HCT116 (cell line): ENCODE measurements around the gene NFASC. TPM values are rescaled to one million over a fixed set of nuclear protein-coding genes. Genes with fewer than 3 reads are reported as not detected.

Experiments used
- ATAC-seq: fragments of 200-7000 bp; cut with Tn5 transposase; 2 replicates; pipeline ENCODE4 v1.9.1; 2020; ENCODE audit warnings: mild to moderate bottlenecking, moderate library complexity
- BruUV-seq: library from RNA; stranded (reverse); fragments of 400-500 nt; replicated peaks from 2 replicates; lab custom pipeline; 2021; lab: Mats Ljungman, UMichigan
- CTCF ChIA-PET: fragments of 300-600 bp; sonication (Branson Sonifier 250); formaldehyde crosslinking; loops from one replicate; lab custom pipeline; 2021; ENCODE audit warnings: antibody characterized with exemption; lab: Charles Lee
- POLR2A ChIA-PET: fragments of 300-600, 350-600 bp; sonication (Branson Sonifier 250); formaldehyde crosslinking; loops from one replicate; lab custom pipeline; 2021; ENCODE audit warnings: antibody characterized with exemption; lab: Charles Lee
- RAD21 ChIA-PET, 2 experiments: fragments of 300-600 bp; sonication (Branson Sonifier 250); formaldehyde crosslinking; loops; one replicate each; lab custom pipeline; 2023; ENCODE audit warnings: low total read pairs in 2 of 2; ENCODE audit not compliant: uncharacterized antibody in 2 of 2, unreplicated experiment in 2 of 2, low non-redundant PET in 1 of 2; lab: Charles Lee
- DNase-seq: peaks from one replicate; pipeline ENCODE4 v3.0.0-alpha.2; 2010; ENCODE audit warnings: low read depth, low spot score
- H2AFZ ChIP-seq: fragments of 200-600 bp; shearing (Covaris generic), sonication (generic); 2 replicates; pipeline ENCODE4 v1.6.1; 2017; ENCODE audit warnings: low read depth, mixed run types, mixed read lengths, antibody characterized with exemption, low read length; ENCODE audit not compliant: poor library complexity, severe bottlenecking
- H3K27ac ChIP-seq: 2 replicates; pipeline ENCODE4 v1.5.1; 2012; ENCODE audit warnings: low read depth, low read length
- H3K27me3 ChIP-seq: fragments of 200-600 bp; sonication (generic); 2 replicates; pipeline ENCODE4 v1.6.1; 2016; ENCODE audit warnings: mixed run types, low read length, mixed read lengths; ENCODE audit not compliant: insufficient read depth
- H3K36me3 ChIP-seq, 2 experiments: fragments of 200-500 bp in 1 of 2; fragments of 200-600 bp in 1 of 2; sonication (Bioruptor generic) in 1 of 2; sonication (generic) in 1 of 2; 2 replicates each; pipeline versions ENCODE4 v1.5.1 to v1.6.1; 2014 to 2016; ENCODE audit warnings: low read length in 2 of 2, inconsistent platforms in 1 of 2, mixed read lengths in 1 of 2, mixed run types in 1 of 2; ENCODE audit not compliant: insufficient read depth in 2 of 2, control insufficient read depth in 1 of 2
- H3K4me1 ChIP-seq, 2 experiments: fragments of 200-600 bp in 1 of 2; sonication (generic) in 1 of 2; 2 replicates each; pipeline versions ENCODE4 v1.5.1 to v1.6.1; 2012 to 2017; ENCODE audit warnings: low read length in 2 of 2, inconsistent platforms in 1 of 2, mild to moderate bottlenecking in 1 of 2, mixed read lengths in 1 of 2, mixed run types in 1 of 2, moderate library complexity in 1 of 2; ENCODE audit not compliant: insufficient read depth in 2 of 2, control insufficient read depth in 1 of 2
- H3K4me2 ChIP-seq: fragments of 200-600 bp; sonication (generic); 2 replicates; pipeline ENCODE4 v1.6.1; 2017; ENCODE audit warnings: mixed run types, low read length, mixed read lengths
- H3K4me3 ChIP-seq, 2 experiments: fragments of 200-600 bp in 1 of 2; sonication (generic) in 1 of 2; replicated peaks in 1 of 2; 2 replicates each; pipeline ENCODE4 v1.5.1; 2011 to 2016; ENCODE audit warnings: low read length in 2 of 2, control low read depth in 1 of 2, low read depth in 1 of 2, mild to moderate bottlenecking in 1 of 2, mixed read lengths in 1 of 2, mixed run types in 1 of 2
- H3K79me2 ChIP-seq: fragments of 200-600 bp; sonication (generic); 2 replicates; pipeline ENCODE4 v1.6.1; 2017; ENCODE audit warnings: mild to moderate bottlenecking, mixed run types, low read length, moderate library complexity, mixed read lengths; ENCODE audit not compliant: insufficient read depth
- H3K9ac ChIP-seq: fragments of 200-600 bp; sonication (generic); 2 replicates; pipeline ENCODE4 v1.6.1; 2016; ENCODE audit warnings: low read length, mixed read lengths
- H3K9me2 ChIP-seq: fragments of 200-600 bp; sonication (generic), shearing (Covaris generic); 2 replicates; pipeline ENCODE4 v1.6.1; 2017; ENCODE audit warnings: mixed run types, mild to moderate bottlenecking, moderate library complexity; ENCODE audit not compliant: insufficient read depth
- H3K9me3 ChIP-seq, 2 experiments: fragments of 200-500 bp in 1 of 2; fragments of 200-600 bp in 1 of 2; sonication (Bioruptor generic) in 1 of 2; sonication (generic) in 1 of 2; 2 replicates each; pipeline ENCODE4 v1.6.1; 2014 to 2017; ENCODE audit warnings: low read length in 2 of 2, mixed read lengths in 2 of 2, inconsistent platforms in 1 of 2, low read depth in 1 of 2, mild to moderate bottlenecking in 1 of 2, mixed run types in 1 of 2, moderate library complexity in 1 of 2; ENCODE audit not compliant: control insufficient read depth in 1 of 2, insufficient read depth in 1 of 2
- H4K20me1 ChIP-seq: fragments of 200-600 bp; sonication (generic), shearing (Covaris generic); 2 replicates; pipeline ENCODE4 v1.6.1; 2017; ENCODE audit warnings: mixed run types, mild to moderate bottlenecking, moderate library complexity; ENCODE audit not compliant: insufficient read depth
- ATF3 ChIP-seq: IDR thresholded peaks from 2 replicates; pipeline ENCODE4 v1.6.1; 2012
- CEBPB ChIP-seq: IDR thresholded peaks from 2 replicates; pipeline ENCODE4 v1.6.1; 2012; ENCODE audit warnings: low read depth
- ELF1 ChIP-seq: IDR thresholded peaks from 2 replicates; pipeline ENCODE4 v1.6.1; 2012; ENCODE audit warnings: low read depth, borderline replicate concordance
- EZH2 ChIP-seq: fragments of 200-600 bp; sonication (generic); IDR thresholded peaks from 2 replicates; pipeline ENCODE4 v1.6.1; 2017; ENCODE audit warnings: antibody characterized with exemption, mixed run types
- EZH2phosphoT487 ChIP-seq: fragments of 200-600 bp; IDR thresholded peaks from 2 replicates; pipeline ENCODE4 v1.6.1; 2018; ENCODE audit warnings: antibody characterized with exemption, borderline replicate concordance
- FOSL1 ChIP-seq: IDR thresholded peaks from 2 replicates; pipeline ENCODE4 v1.6.1; 2012; ENCODE audit warnings: low read depth
- JUND ChIP-seq: IDR thresholded peaks from 2 replicates; pipeline ENCODE4 v1.6.1; 2012
- MAX ChIP-seq: IDR thresholded peaks from 2 replicates; pipeline ENCODE4 v1.6.1; 2012
- RAD21 ChIP-seq: IDR thresholded peaks from 2 replicates; pipeline ENCODE4 v1.6.1; 2012; ENCODE audit warnings: low read depth, mild to moderate bottlenecking
- SP1 ChIP-seq: IDR thresholded peaks from 2 replicates; pipeline ENCODE4 v1.6.1; 2012; ENCODE audit warnings: low read depth
- SRF ChIP-seq: IDR thresholded peaks from 2 replicates; pipeline ENCODE4 v1.6.1; 2012; ENCODE audit warnings: low read depth
- ZNF274 ChIP-seq: fragments of 200-500 bp; sonication (Bioruptor generic); IDR thresholded peaks from 2 replicates; pipeline ENCODE4 v1.6.1; 2014; ENCODE audit warnings: mild to moderate bottlenecking, low read depth, low read length, inconsistent platforms
- intact Hi-C: fragments of 100-400 bp; cut with micrococcal nuclease; formaldehyde crosslinking; loops from 2 replicates; pipeline ENCODE4 v1.10.0; 2022
- total RNA-seq: library from RNA; stranded (reverse); gene quantifications from one replicate; pipeline ENCODE4 v1.2.1, GENCODE V29; 2021; ENCODE audit not compliant: unreplicated experiment

The NFASC gene
- total RNA-seq, 1 experiment from 2014 or later: 0.57 TPM

DNA sequence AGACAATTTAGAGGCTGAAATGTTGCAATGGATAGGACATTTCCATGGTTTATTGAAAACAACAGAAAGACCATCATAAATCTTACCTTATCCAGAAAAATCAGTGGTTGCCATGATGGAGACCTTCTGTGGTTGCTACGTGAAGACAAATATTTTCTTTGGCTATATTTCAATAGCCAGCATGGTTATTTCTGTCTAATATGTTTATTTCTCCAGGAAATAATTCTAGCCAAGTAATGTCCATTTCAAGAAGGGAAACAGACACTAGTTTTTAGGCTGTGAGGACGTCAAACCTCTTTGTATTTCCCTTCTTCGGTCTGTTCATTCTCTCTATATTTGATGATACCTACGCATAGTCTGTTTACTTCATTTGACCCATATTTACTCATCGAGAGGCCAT lies 49.2 kb upstream of the NFASC start:
- RAD21 ChIA-PET: no interaction called here
- no TSS peak for BruUV-seq
- no peak for ATAC-seq

DNA sequence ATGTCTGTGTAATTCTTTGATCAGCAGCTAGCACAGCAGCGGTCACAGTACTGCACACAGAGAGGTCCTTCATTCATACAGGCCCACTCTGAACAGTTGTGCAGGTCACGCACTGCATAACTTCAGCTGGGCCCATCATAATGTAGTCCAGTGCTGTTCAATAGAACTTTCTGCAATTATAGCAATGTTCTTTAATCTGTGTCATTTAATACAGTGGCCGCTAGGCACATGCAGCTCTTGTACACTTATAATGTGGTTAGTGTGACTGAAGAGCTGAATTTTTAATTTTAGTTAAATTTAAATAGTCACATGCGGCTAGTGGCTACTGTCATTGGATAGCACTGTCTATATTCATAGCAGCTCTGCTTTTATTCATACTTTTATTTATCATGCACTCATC lies 48.7 kb upstream of the NFASC start:
- no TSS peak for BruUV-seq
- Histone ChIP-seq H3K4me3 (no peak overlapping the region), H3K4me1 (no peaks in the 10 kb centered on the region)
- CTCF ChIA-PET: interaction anchor here (4.0 kb wide), 1 partner anchor 15 kb away, joined by 25 read pairs; no protein-coding TSS in a partner anchor
- TF ChIP-seq CEBPB (no peak), SP1 (no peak), JUND (no peak), ELF1 (no peak), ZNF274 (no peak), SRF (no peak), FOSL1 (no peak), EZH2 (no peak), RAD21 (no peak), ATF3 (no peak)
- TF ChIP-seq, all 23 proteins: peak for 0
- Histone ChIP-seq H3K27me3 (peaks cover 38% of the 10 kb centered on the region), H4K20me1 (no peaks in the 10 kb centered on the region), H3K4me2 (no peak overlapping the region), H3K9me2 (no peaks in the 10 kb centered on the region), H3K36me3 (no peaks in the 10 kb centered on the region), H3K9ac (no peak overlapping the region), H3K9me3 (no peaks in the 10 kb centered on the region), H3K27ac (no peak overlapping the region), H3K79me2 (no peaks in the 10 kb centered on the region), H2AFZ (no peak overlapping the region)
- ChIA-PET RAD21 (no interaction called here), POLR2A (no interaction called here)
- DNase-seq: no peak
- no peak for ATAC-seq
- intact Hi-C loops: no loop called here

More for the DNA sequence above, 49.2 kb upstream of the NFASC start:
- no peak overlapping the region for H2AFZ ChIP-seq
- no peaks in the 10 kb centered on the region for H3K36me3 ChIP-seq
- peaks cover 41% of the 10 kb centered on the region for H3K27me3 ChIP-seq
- H3K27ac ChIP-seq: no peak overlapping the region
- ChIA-PET CTCF (interaction anchor here (1.2 to 4.0 kb wide), 2 partner anchors 14 to 435 kb away, joined by 5 to 25 read pairs; no protein-coding TSS in a partner anchor), POLR2A (no interaction called here)
- H3K4me3 ChIP-seq: no peak overlapping the region
- H3K79me2 ChIP-seq: no peaks in the 10 kb centered on the region
- H3K9me2 ChIP-seq: no peaks in the 10 kb centered on the region
- H3K9ac ChIP-seq: no peak overlapping the region
- no peak for DNase-seq
- no peaks in the 10 kb centered on the region for H3K9me3 ChIP-seq
- TF ChIP-seq ZNF274 (no peak), SRF (no peak), MAX (no peak), EZH2phosphoT487 (no peak), JUND (no peak)
- TF ChIP-seq, all 23 proteins: peak for 0
- intact Hi-C loops: no loop called here
- H4K20me1 ChIP-seq: no peaks in the 10 kb centered on the region
- H3K4me1 ChIP-seq: no peaks in the 10 kb centered on the region
- no peak overlapping the region for H3K4me2 ChIP-seq
